Skeletal muscle cell (primary cell): Measurements from ENCODE around the gene RASAL1.

ENCODE experiments used
- DNase-seq: peaks from one replicate; pipeline ENCODE4 v3.0.0-alpha.2; 2010; ENCODE audit warnings: low read depth
- H3K4me3 ChIP-seq: 2 replicates; pipeline ENCODE4 v1.5.1; 2011; ENCODE audit warnings: low read depth, mild to moderate bottlenecking, control low read depth, low read length, moderate library complexity

The RASAL1 gene

DNA sequence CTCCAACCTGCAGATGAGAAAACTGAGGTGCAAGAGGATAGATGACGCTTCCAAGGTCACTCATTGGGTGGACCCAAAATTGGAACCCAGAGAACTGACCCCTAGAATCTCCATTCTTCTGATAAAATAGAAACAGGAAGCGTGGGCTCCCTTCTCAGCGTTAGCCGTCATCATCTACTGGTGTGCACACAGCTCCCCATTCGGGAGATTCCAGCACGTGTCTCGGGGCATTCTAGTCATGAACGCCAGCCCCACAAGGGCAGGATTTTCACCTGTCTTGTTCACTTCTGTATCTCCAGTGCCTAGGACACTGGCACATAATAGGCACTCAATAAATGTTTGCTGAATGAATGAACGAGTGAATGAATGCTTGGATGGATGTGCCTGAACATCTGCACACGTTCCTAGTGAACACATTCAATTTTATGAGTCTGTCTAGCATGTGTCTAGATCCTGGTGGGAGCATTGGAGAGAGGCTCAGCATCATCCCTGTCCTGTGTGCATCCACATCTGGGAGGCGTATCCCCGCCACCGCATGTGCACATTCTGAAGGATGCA is 30.5 kb downstream of the RASAL1 start:
- no peak for DNase-seq
- no peak overlapping the region for H3K4me3 ChIP-seq

- DNase-seq: no peak
- H3K4me3 ChIP-seq: no peak overlapping the region
Measured at GRCh38 chr12:113103756-113104450, 31.7 kb downstream of the RASAL1 start.

GRCh38 chr12:113102811-113103210 is 32.8 kb downstream of the RASAL1 start:
- no peak for DNase-seq
- no peak overlapping the region for H3K4me3 ChIP-seq

GRCh38 chr12:113101751-113102150 is 33.8 kb downstream of the RASAL1 start:
- no peak for DNase-seq
- no peak overlapping the region for H3K4me3 ChIP-seq

- DNase-seq: no peak
Measured at GRCh38 chr12:113099764-113100163, 35.8 kb downstream of the RASAL1 start.

GRCh38 chr12:113099364-113099763 is 36.2 kb downstream of the RASAL1 start:
- DNase-seq: no peak
- H3K4me3 ChIP-seq: no peak overlapping the region

More at GRCh38 chr12:113099764-113100163, 35.8 kb downstream of the RASAL1 start:
- no peak overlapping the region for H3K4me3 ChIP-seq

GRCh38 chr12:113098441-113099028 is 37.0 kb downstream of the RASAL1 start:
- DNase-seq: peak; percentile 23
- H3K4me3 ChIP-seq: no peak overlapping the region

GRCh38 chr12:113097716-113098440 is 37.7 kb downstream of the RASAL1 start:
- no peak overlapping the region for H3K4me3 ChIP-seq
- no peak for DNase-seq

DNA sequence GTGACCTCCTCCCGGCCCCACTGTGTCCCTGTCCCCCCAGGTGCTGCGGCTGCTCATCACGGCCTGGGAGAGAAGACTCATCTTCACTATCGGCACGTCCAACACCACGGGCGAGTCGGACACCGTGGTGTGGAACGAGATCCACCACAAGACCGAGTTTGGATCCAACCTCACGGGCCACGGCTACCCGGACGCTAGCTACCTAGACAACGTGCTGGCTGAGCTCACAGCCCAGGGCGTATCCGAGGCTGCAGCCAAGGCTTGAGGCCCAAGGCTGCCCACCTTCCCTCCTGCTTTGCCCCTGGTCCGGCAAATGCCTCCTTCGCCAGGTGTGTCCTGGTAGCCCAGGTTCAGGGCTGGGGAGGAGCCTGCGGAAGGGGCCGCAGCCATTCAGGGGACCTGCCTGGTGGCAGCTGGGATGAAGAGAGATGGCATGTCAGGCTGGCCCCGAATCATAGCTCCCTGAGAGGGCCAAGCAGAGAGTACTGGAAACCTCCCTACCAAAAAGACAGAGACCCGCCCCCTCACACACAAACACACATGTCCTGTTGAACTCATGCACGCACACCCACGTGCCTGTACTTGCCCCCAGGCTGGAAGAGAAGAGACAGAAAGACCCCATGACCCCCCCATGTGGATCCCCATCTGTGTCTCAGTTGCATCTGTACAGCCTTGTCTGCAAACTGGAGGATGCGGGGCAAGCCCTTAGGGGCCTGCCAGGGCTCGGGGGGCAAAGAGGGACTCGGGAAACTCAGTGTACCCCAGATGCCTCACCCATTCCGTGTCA is 38.7 kb downstream of the RASAL1 start:
- DNase-seq: no peak
- H3K4me3 ChIP-seq: no peak overlapping the region

GRCh38 chr12:113095405-113095804 is 40.2 kb downstream of the RASAL1 start:
- no peak for DNase-seq
- no peak overlapping the region for H3K4me3 ChIP-seq

- DNase-seq: no peak
- no peak overlapping the region for H3K4me3 ChIP-seq
Measured at GRCh38 chr12:113094738-113095137, 40.8 kb downstream of the RASAL1 start.

- no peak for DNase-seq
- H3K4me3 ChIP-seq: no peak overlapping the region
Measured at GRCh38 chr12:113093409-113094101, 42.0 kb downstream of the RASAL1 start.

GRCh38 chr12:113092607-113093408 is 42.8 kb downstream of the RASAL1 start:
- no peak overlapping the region for H3K4me3 ChIP-seq
- DNase-seq: no peak

- DNase-seq: no peak
- no peak overlapping the region for H3K4me3 ChIP-seq
Measured at GRCh38 chr12:113091506-113091905, 44.1 kb downstream of the RASAL1 start.

DNA sequence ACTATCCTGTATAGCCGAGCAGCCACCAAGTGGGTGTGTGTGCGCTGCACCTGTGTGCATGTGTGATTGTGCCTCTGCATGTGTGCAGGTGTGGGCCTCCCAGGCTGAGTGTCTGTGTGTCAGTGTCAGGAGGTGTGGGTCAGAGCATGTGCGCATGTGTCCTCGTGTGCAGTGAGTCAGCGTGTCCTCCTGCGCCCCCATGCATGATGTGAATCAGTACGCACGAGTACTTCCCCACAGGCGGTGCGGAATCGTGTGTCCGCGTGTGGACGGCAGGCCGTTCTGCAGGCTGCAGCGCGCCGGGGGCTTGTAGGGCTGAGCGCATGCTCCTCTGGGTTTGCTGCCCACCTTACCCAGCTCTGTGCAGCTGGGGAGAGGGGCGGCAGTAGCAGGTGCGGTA is 44.8 kb downstream of the RASAL1 start:
- DNase-seq: no peak
- H3K4me3 ChIP-seq: no peak overlapping the region

- no peak for DNase-seq
- H3K4me3 ChIP-seq: no peak overlapping the region
Measured at GRCh38 chr12:113089839-113090238, 45.7 kb downstream of the RASAL1 start.

DNA sequence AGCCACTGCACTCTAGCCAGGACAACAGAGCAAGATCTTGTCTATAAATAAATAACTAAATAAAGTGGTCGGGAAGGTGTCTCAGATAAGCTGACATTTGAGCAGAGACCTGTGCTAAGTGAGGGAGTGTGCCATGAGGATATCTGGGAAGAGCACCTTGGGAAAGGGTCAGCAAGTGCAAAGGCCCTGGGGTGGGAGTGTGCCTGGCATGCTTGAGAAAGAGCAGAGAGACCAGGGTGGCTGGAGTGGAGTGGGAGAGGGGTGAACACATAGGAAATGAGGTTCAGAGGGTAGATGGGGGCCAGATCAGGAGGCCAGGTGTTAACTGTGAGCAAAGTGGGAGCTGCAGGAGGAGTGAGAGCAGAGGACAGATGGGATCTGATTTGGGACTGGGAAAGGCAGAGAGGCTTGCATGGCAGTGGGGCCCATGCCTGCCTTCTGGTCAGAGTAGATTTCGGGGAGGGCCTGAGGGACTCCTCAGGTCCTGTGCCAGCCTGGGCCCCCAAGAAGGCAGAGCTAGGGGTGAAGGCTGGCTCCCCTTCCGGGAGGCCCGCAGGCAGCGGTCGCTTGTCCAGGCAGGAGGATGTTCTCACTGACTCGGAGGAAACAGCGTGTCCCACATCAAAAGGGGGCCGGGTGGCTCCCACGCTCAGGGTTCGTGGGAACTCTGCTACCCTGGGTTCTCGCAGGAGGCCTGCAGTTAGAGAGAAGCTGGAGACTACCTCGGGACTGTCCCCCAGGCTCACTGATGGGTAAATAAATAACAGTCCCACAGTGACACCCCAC is 46.4 kb downstream of the RASAL1 start:
- no peak for DNase-seq

DNA sequence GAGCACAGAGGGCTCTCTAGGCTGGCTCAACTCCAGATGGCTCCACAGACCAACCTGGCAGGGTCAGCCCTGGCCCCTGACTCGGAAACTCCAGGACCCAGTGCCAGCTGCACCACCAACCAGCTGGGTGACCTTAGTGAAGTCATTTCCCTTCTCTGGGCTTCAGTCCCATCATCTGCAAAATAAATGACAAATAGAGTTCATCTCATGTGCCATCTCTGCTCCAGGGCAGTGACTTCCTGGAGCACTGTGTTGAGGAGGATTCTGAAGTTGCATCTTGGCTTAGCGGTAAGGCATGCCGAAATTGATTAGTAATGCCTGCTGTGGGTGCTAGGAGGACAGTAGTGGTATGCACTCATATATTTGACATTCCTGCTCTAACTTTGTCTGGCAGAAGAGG is 47.5 kb downstream of the RASAL1 start:
- DNase-seq: no peak
- H3K4me3 ChIP-seq: no peak overlapping the region

More for the DNA sequence above, 46.4 kb downstream of the RASAL1 start:
- H3K4me3 ChIP-seq: no peak overlapping the region
